HG03442 (cell line): Measurements from ENCODE around the gene FHOD1.

Experiments
- ATAC-seq: cut with Tn5 transposase; IDR thresholded peaks from one replicate; pipeline ENCODE4 v1.9.1; 2021; ENCODE audit warnings: mild to moderate bottlenecking, moderate library complexity; ENCODE audit not compliant: unreplicated experiment

The FHOD1 gene

DNA sequence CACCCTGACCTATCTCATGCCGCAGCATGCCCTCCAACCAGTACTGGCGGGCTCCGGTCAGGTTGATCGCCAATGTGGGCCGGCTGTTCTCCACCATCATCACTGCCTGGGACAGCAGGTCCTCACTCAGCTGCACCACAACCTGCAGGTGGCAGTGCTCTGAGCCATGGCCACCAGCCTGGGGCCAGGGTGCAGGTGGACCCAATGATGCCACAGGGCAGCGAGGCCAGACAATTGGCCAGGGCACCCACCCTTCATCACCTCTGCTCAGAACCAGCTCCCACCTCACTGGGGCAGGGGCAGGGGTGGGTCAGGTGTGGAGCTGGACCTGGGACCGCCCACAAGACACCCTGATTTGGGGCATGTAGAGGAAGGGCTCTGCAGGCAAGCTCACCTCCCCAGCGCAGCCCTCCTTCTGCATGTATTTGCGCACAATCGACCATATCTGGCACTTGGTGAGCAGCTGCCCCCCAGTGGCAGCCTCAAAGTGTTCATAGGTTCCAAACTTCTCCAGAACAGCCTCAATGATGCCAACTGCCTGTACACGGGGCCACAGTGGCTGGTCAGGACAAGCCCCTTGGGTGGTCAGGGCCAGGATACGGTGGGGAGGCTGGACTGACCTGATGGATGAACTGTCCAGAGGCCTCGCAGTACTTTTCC is 67.7 kb downstream of the FHOD1 start:
- no peak for ATAC-seq
